Breast epithelium (tissue), 3 donors: Measurements from ENCODE around the gene GABPB1.

Source experiments
- POLR2A ChIP-seq: fragments of 450-650 bp; IDR thresholded peaks from one replicate; pipeline ENCODE4 v1.6.1; 2016; ENCODE audit warnings: antibody characterized with exemption, mild to moderate bottlenecking, moderate library complexity
- TF ChIP-seq, protein P1 (sequence below), 3 donors: fragments of 450-650 bp; IDR thresholded peaks; one replicate each; pipeline ENCODE4 v1.5.1; 2016 to 2017; ENCODE audit warnings: antibody characterized with exemption in 3 of 3, mild to moderate bottlenecking in 3 of 3, moderate library complexity in 3 of 3

DNA sequence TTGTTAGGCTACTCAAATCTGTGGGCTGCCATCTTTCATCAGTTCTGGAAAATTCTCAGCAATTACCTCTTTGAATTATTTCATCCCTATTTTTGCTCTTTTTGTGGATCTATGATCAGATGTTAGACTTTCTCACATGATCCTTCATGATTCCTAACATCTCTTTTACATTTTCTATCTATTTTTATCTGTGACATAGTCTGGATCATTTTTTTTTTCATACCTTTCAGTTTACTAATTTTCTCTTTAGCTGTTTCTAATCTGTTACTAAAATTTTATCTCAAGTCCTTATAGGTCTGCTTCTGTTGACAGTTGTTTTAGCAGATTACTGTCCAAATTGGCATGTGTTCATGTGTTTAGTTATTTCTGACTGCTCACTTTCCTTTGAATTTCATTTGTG lies 47.2 kb downstream of the GABPB1 start:
- TF ChIP-seq, protein P1, sequence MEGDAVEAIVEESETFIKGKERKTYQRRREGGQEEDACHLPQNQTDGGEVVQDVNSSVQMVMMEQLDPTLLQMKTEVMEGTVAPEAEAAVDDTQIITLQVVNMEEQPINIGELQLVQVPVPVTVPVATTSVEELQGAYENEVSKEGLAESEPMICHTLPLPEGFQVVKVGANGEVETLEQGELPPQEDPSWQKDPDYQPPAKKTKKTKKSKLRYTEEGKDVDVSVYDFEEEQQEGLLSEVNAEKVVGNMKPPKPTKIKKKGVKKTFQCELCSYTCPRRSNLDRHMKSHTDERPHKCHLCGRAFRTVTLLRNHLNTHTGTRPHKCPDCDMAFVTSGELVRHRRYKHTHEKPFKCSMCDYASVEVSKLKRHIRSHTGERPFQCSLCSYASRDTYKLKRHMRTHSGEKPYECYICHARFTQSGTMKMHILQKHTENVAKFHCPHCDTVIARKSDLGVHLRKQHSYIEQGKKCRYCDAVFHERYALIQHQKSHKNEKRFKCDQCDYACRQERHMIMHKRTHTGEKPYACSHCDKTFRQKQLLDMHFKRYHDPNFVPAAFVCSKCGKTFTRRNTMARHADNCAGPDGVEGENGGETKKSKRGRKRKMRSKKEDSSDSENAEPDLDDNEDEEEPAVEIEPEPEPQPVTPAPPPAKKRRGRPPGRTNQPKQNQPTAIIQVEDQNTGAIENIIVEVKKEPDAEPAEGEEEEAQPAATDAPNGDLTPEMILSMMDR (IDR thresholded peaks at IDR 0.05): no peak
- no peak for TF ChIP-seq POLR2A
